Transverse colon (tissue), 4 donors: ENCODE measurements around the gene PPP3CA. TPM values are rescaled to one million over a fixed set of nuclear protein-coding genes. Genes with fewer than 3 reads are reported as not detected.
A peak's percentile ranks its signal among the peaks of the same experiment; 100 is the strongest.
"Not testable (repeated sequence)": the region's sequence is repeated elsewhere in the genome, so short reads cannot be mapped to it uniquely, and the experiment has no call there.

Experiments used
- DNase-seq: peaks from one replicate; pipeline ENCODE4 v3.0.0-alpha.2; 2019
- H3K27ac ChIP-seq, 4 donors: fragments of 200-600 bp; sonication (generic); 2 replicates each; pipeline ENCODE4 v1.5.1; 2016 to 2018; ENCODE audit warnings: inconsistent platforms in 4 of 4
- H3K27me3 ChIP-seq: fragments of 200-600 bp; sonication (generic); 2 replicates; pipeline ENCODE4 v1.5.1; 2017; ENCODE audit warnings: inconsistent platforms
- H3K36me3 ChIP-seq, 4 donors: fragments of 200-600 bp; sonication (generic); 2 replicates each; pipeline ENCODE4 v1.5.1; 2017 to 2019; ENCODE audit warnings: inconsistent platforms in 4 of 4
- H3K4me1 ChIP-seq, 4 donors: fragments of 200-600 bp; sonication (generic); 2 replicates each; pipeline ENCODE4 v1.5.1; 2017 to 2020; ENCODE audit warnings: inconsistent platforms in 4 of 4
- H3K4me3 ChIP-seq, 4 donors: fragments of 200-600 bp; sonication (generic); 1 replicate in 1 of 4; 2 replicates in 3 of 4; pipeline versions ENCODE4 v1.5.1 to v1.6.1; 2017 to 2019; ENCODE audit warnings: inconsistent platforms in 4 of 4
- H3K9me3 ChIP-seq, 2 donors: fragments of 200-600 bp; sonication (generic); 2 replicates each; pipeline ENCODE4 v1.5.1; 2017 to 2019; ENCODE audit warnings: inconsistent platforms in 2 of 2
- CTCF ChIP-seq, 5 experiments: fragments of 200-600 bp in 3 of 5; fragments of 450-650 bp in 2 of 5; sonication (generic) in 3 of 5; IDR thresholded peaks; 1 replicate in 2 of 5; 2 replicates in 3 of 5; pipeline ENCODE4 v1.5.1; 2016 to 2017; ENCODE audit warnings: antibody characterized with exemption in 5 of 5, inconsistent platforms in 3 of 5, mild to moderate bottlenecking in 2 of 5, moderate library complexity in 1 of 5
- EP300 ChIP-seq: sonication (generic); formaldehyde crosslinking; IDR thresholded peaks from one replicate; pipeline ENCODE4 v1.6.1; 2017; ENCODE audit warnings: antibody characterized with exemption, low read depth
- POLR2A ChIP-seq: fragments of 450-650 bp; IDR thresholded peaks from one replicate; pipeline ENCODE4 v1.6.1; 2016; ENCODE audit warnings: antibody characterized with exemption, mild to moderate bottlenecking, moderate library complexity
- POLR2AphosphoS5 ChIP-seq, 3 donors: sonication (generic); formaldehyde crosslinking; IDR thresholded peaks; one replicate each; pipeline ENCODE4 v1.6.1; 2016; ENCODE audit warnings: antibody characterized with exemption in 3 of 3
- WGBS, 2 donors: methylation state at CpG; one replicate each; pipeline ENCODE4 v1.1.5; 2018; ENCODE audit warnings: low coverage in 1 of 2; 5-methylcytosine and 5-hydroxymethylcytosine counted together
- in situ Hi-C, 4 donors: fragments of 200-750 bp; cut with MboI; loops; one replicate each; pipeline versions ENCODE4 v1.15.0 to v1.15.1; 2017; ENCODE audit warnings: low sequenced_read_pairs in 3 of 4, low pct_ligation_motif_present in 1 of 4, low pct_unique_long_range_greater_than_20kb in 1 of 4
- intact Hi-C: fragments of 100-400 bp; cut with DNase I; formaldehyde crosslinking; loops from one replicate; pipeline ENCODE4 v1.15.1; 2023; ENCODE audit warnings: low total_unique reads
- total RNA-seq, 4 donors: library from RNA; depleted of rRNA; stranded (reverse); fragments of >200 nt; gene quantifications; one replicate each; pipeline ENCODE4 v1.1.0, GENCODE V29; 2016

Gene PPP3CA
- total RNA-seq, 4 donors from 2014 or later: 29.2 to 50.7 (median 37.7) TPM

GRCh38 chr4:101136373-101137370 lies 210.7 kb downstream of the PPP3CA start:
- no peak for DNase-seq
- no peak overlapping the region for H3K27ac ChIP-seq
- no peaks in the 10 kb centered on the region for H3K36me3 ChIP-seq
- peak overlapping the region in 1 of 4 donors; percentile 7 for H3K4me3 ChIP-seq
- 62 to 77% methylated on average over 7 to 8 of the region's 8 CpGs for WGBS, 2 donors
- no peaks in the 10 kb centered on the region for H3K27me3 ChIP-seq
- H3K4me1 ChIP-seq: peaks cover 0 to 30% (median 3%) of the 10 kb centered on the region in 4 donors
- intact Hi-C loops: no loop called here
- TF ChIP-seq EP300 (no peak), CTCF (IDR thresholded peaks at IDR 0.05) (no peak), POLR2AphosphoS5 (IDR thresholded peaks at IDR 0.05) (no peak), POLR2A (no peak)
- in situ Hi-C loops: no loop called here
- no peaks in the 10 kb centered on the region for H3K9me3 ChIP-seq

- DNase-seq: no peak
- H3K27ac ChIP-seq: no peak overlapping the region
- H3K4me3 ChIP-seq: no peak overlapping the region
- in situ Hi-C loops: no loop called here
- H3K9me3 ChIP-seq: no peaks in the 10 kb centered on the region
- peaks cover 0 to 24% (median 3%) of the 10 kb centered on the region in 4 donors for H3K4me1 ChIP-seq
- TF ChIP-seq POLR2AphosphoS5 (IDR thresholded peaks at IDR 0.05): no peak
- TF ChIP-seq POLR2A: no peak
- no peak for TF ChIP-seq EP300
- H3K36me3 ChIP-seq: no peaks in the 10 kb centered on the region
- 60 to 65% methylated on average over 3 of the region's 3 CpGs for WGBS, 2 donors
- H3K27me3 ChIP-seq: no peaks in the 10 kb centered on the region
- intact Hi-C loops: no loop called here
These were observed 211.8 kb downstream of the PPP3CA start for GRCh38 chr4:101135371-101136010.

GRCh38 chr4:101131058-101131457 lies 216.3 kb downstream of the PPP3CA start:
- H3K36me3 ChIP-seq, H3K9me3 ChIP-seq, intact Hi-C loops, DNase-seq, H3K4me3 ChIP-seq, H3K27ac ChIP-seq, H3K27me3 ChIP-seq, in situ Hi-C loops: not testable (repeated sequence)
- WGBS, 2 donors: 83 to 84% methylated on average over 4 to 5 of the region's 5 CpGs
- H3K4me1 ChIP-seq: peaks cover 0 to 17% (median 0%) of the 10 kb centered on the region in 4 donors

DNA sequence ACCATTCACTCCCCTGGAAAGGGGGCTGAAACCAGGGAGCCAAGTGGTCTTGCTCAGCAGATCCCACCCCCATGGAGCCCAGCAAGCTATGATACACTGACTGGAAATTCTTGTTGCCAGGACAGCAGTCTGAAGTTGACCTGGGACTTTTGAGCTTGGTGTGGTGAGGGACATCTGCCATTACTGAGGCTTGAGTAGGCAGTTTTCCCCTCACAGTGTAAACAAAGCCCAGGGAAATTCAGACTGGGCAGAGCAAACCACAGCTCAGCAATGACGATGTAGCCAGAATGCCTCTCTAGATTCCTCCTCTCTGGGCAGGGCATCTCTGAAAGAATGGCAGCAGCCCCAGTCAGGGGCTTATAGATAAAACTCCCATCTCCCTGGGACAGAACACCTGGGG lies 218.4 kb downstream of the PPP3CA start:
- 75% methylated on average over 1 of the region's 1 CpG; no CpG with 5 or more reads in 1 of the 2 donors for WGBS, 2 donors
- not testable (repeated sequence) for DNase-seq

GRCh38 chr4:101128473-101128872 lies 218.9 kb downstream of the PPP3CA start:
- no peak for TF ChIP-seq CTCF (IDR thresholded peaks at IDR 0.05)
- TF ChIP-seq POLR2A: no peak
- TF ChIP-seq EP300: no peak
- no peak for TF ChIP-seq POLR2AphosphoS5 (IDR thresholded peaks at IDR 0.05)
- in situ Hi-C loops: no loop called here
- no peaks in the 10 kb centered on the region for H3K9me3 ChIP-seq
- intact Hi-C loops: no loop called here
- peaks cover 0 to 26% (median 4%) of the 10 kb centered on the region in 4 donors for H3K4me1 ChIP-seq
- no peaks in the 10 kb centered on the region for H3K27me3 ChIP-seq
- DNase-seq: peak; percentile 13
- H3K27ac ChIP-seq: no peak overlapping the region
- WGBS, 2 donors: 96 to 97% methylated on average over 5 to 10 of the region's 10 CpGs
- H3K36me3 ChIP-seq: no peaks in the 10 kb centered on the region
- no peak overlapping the region for H3K4me3 ChIP-seq

More for the DNA sequence above, 218.4 kb downstream of the PPP3CA start:
- H3K27ac ChIP-seq, H3K4me3 ChIP-seq, in situ Hi-C loops, H3K27me3 ChIP-seq, H3K9me3 ChIP-seq, H3K36me3 ChIP-seq, intact Hi-C loops: not testable (repeated sequence)
- peaks cover 0 to 22% (median 2%) of the 10 kb centered on the region in 4 donors for H3K4me1 ChIP-seq
